Fibroblast of the aortic adventitia (primary cell): Measurements from ENCODE around the gene FRMD1. TPM values are rescaled to one million over a fixed set of nuclear protein-coding genes. Genes with fewer than 3 reads are reported as not detected.

Source experiments
- DNase-seq: peaks from one replicate; pipeline ENCODE4 v3.0.0-alpha.2; 2010; ENCODE audit warnings: low read depth
- H3K4me3 ChIP-seq: 2 replicates; pipeline ENCODE4 v1.5.1; 2011; ENCODE audit warnings: low read depth, mild to moderate bottlenecking, control low read depth, low read length, moderate library complexity
- total RNA-seq: library from RNA; depleted of rRNA; stranded (reverse); fragments of >200 nt; gene quantifications from 2 replicates; pipeline ENCODE4 v1.2.3, GENCODE V29; 2012; ENCODE audit warnings: low replicate concordance
- TF ChIP-seq, protein P1 (sequence below): IDR thresholded peaks from 2 replicates; pipeline ENCODE4 v1.5.1; 2011; ENCODE audit warnings: mild to moderate bottlenecking, low read length, control low read depth, inconsistent platforms; ENCODE audit not compliant: insufficient read depth

FRMD1 gene
- total RNA-seq, 1 donor, result not detected

DNA sequence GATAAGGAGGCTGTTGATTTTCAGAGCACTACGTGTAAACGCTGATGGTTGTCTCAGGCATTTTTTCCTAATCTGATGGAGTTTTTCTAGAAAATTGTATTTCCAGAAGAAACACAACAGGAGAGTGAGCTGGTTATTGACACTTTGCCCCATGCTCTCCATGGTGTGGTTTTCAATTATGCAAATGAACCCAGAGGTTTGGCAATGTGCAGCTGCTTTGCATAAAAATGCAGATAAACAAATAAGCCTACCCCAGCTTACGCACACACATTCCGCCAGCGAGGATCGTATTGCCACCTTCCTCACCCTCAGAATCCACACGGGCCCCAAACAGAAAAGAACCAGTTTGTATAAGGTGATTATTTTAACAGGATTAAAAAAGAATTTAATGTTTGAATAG is 45.1 kb upstream of the FRMD1 start:
- TF ChIP-seq, protein P1, sequence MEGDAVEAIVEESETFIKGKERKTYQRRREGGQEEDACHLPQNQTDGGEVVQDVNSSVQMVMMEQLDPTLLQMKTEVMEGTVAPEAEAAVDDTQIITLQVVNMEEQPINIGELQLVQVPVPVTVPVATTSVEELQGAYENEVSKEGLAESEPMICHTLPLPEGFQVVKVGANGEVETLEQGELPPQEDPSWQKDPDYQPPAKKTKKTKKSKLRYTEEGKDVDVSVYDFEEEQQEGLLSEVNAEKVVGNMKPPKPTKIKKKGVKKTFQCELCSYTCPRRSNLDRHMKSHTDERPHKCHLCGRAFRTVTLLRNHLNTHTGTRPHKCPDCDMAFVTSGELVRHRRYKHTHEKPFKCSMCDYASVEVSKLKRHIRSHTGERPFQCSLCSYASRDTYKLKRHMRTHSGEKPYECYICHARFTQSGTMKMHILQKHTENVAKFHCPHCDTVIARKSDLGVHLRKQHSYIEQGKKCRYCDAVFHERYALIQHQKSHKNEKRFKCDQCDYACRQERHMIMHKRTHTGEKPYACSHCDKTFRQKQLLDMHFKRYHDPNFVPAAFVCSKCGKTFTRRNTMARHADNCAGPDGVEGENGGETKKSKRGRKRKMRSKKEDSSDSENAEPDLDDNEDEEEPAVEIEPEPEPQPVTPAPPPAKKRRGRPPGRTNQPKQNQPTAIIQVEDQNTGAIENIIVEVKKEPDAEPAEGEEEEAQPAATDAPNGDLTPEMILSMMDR, result no peak
- H3K4me3 ChIP-seq, result no peak overlapping the region
- no peak for DNase-seq

DNA sequence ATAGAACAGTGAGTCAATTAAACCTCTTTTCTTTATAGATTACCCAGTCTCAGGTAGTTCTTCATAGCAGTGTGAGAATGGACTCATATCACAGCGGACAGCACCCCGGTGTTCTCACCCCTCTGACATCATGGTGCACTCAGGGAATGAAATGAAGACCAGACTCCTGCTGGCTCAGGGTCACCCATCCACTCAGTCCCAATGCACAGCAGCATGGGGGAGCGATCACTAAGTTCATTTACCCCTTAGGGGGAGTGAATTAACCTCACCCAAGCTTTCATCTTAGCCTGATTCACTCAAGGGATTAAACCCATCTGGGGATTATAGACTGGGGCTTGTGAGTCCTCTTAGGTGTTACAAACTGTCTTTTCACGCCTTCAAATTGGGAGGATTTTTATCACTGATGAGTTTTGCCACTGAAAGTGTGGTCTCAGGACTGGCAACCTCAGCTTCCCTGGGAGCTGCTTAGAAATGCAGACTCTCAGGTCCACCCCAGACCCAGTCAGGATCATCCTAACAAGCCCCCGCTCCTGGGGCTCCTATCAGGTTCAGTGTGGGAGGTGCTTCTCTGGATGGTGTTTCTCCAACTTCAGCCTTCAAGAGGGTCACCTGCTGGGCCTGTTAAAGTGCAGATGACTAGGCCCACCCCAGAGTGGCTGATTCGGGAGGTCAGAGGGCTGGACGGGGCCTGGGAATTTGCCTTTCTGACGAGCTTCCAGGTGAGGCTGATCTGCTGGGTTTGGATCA is 44.3 kb upstream of the FRMD1 start:
- no peak for DNase-seq
- H3K4me3 ChIP-seq, result no peak overlapping the region
- TF ChIP-seq, protein P1, result no peak

DNA sequence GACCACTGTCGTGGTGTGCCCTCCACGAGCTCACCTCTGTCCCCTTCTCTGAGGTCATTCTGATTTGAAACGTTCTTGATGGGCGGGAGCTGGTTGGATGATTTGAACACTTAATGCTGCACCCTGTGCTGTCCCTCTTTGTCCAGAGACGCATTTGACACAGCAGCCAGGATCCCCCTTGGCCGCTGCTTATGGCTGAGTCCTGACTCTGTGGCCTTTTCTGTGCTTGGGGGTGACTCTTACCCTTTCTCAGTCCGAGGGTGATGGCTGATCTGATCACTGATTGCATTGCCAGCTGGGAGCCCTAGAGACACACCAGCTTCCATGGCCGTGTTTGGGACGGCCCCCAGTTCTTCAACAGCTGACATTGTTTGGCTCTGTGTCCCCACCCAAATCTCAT is 43.5 kb upstream of the FRMD1 start:
- H3K4me3 ChIP-seq, result no peak overlapping the region
- TF ChIP-seq, protein P1, result no peak
- no peak for DNase-seq

DNA sequence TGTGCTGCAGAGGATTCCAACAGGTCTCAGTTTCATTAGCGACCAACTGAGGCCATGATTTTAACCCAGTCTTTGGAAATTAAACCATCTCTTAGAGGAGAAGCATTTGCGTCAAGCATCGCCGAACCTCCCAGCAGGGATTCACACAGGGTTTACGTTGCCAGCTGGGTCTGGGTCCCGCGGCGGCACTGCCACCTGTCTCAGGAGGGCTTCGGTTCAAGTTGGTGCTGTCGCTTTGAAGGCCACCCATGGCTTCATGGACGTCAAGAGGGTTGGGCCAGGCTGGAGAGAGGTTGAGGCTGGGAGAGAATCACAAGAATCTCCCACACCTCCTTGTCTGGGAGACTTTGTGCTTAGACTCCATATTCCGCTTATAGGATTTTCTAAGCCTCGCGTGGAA is 43.0 kb upstream of the FRMD1 start:
- DNase-seq, result no peak
- TF ChIP-seq, protein P1, result no peak
- no peak overlapping the region for H3K4me3 ChIP-seq

DNA sequence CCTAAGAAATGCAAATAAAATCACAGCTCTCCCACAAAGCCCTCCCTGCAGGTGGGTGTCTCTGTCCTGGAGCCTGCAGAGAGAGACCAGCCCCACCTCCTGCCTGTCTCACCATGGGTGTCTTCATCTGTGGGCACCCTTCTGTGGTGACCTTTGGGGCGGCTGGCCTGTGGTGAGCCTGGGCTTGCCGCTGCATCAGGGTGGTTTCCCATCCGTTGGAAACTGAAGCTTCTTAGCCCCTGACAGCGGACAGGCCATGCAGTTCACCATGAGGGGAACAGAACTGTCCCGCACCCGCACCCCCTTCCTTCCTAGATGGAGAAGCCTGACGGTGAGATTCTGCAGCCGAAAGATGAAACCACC is 42.3 kb upstream of the FRMD1 start:
- TF ChIP-seq, protein P1, result no peak
- H3K4me3 ChIP-seq, result no peak overlapping the region
- no peak for DNase-seq

DNA sequence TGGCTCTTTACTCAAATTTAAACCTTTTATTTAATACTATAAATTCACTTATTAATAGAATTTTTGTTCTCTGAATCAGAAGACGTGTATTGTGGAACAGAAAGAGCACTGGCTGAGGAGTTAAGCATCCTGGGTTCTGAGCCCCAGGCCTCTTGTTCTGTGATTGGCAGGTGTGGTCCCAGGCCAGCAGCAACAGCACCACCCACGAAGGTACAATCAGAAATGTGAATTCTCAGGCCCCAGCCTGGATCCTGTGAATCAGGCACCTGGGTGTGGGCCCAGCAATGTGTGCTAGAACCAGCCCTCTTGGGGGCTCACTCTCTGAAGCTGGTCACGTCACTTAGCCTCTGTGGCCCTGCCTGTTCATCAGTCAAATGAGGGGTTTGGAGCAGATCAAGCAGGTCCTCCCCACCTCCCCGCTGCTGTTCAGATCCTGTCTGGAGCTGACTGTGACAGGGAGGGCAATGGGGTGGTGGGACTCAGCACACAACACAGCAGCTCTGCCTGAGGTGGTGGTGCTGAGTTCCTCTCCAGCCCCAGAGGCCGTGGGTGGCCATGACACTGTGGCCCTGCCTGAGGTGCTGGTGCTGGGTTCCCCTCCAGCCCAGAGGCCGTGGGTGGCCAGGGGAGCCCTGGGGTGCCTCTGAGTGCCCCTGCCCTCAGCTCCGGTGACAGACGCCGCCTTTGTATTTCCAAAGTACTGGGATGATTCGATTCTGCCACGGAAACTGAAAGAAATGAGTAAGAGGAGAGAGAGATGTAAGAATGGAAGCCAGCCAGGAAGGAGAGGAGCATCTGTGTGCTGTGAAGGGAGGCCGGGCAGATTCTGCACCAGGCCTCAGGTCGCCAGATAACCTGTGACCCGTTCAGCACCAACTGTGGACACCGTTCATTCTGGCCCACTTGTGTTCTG is 41.6 kb upstream of the FRMD1 start:
- no peak overlapping the region for H3K4me3 ChIP-seq
- TF ChIP-seq, protein P1, result no peak
- DNase-seq, result no peak
